SK-N-SH (cell line): ENCODE data around the gene PHF12. TPM values are rescaled to one million over a fixed set of nuclear protein-coding genes. Genes with fewer than 3 reads are reported as not detected.
A peak's percentile ranks its signal among the peaks of the same experiment; 100 is the strongest.

Experiments used
- CTCF ChIA-PET: fragments of 300-600, 350-600 bp; formaldehyde crosslinking; extraction: SDS; loops from one replicate; lab custom pipeline; 2021; lab: Yijun Ruan, JAX
- POLR2A ChIA-PET: fragments of 350-600 bp; sonication (Branson Sonifier 250); formaldehyde crosslinking; extraction: SDS; loops from one replicate; lab custom pipeline; 2020; ENCODE audit warnings: antibody characterized with exemption, inconsistent platforms; lab: Yijun Ruan, JAX
- DNase-seq: peaks from one replicate; pipeline ENCODE4 v3.0.0; 2012
- H2AFZ ChIP-seq: fragments of 200-600 bp; sonication (generic); 2 replicates; pipeline ENCODE4 v1.8.1; 2016; ENCODE audit warnings: antibody characterized with exemption, mild to moderate bottlenecking, low read depth
- H3F3A ChIP-seq: fragments of 200-600 bp; sonication (generic); replicated peaks from 2 replicates; pipeline ENCODE3; 2016; ENCODE audit warnings: antibody characterized with exemption, mild to moderate bottlenecking; ENCODE audit not compliant: insufficient read depth
- H3K27ac ChIP-seq, 2 experiments: fragments of 200-500 bp in 1 of 2; fragments of 200-600 bp in 1 of 2; sonication (Bioruptor generic) in 1 of 2; sonication (generic), shearing (Covaris generic) in 1 of 2; 2 replicates each; pipeline versions ENCODE4 v1.5.1 to v1.6.1; 2014 to 2016; ENCODE audit warnings: low read depth in 2 of 2, inconsistent platforms in 1 of 2, low read length in 1 of 2, mild to moderate bottlenecking in 1 of 2, mixed read lengths in 1 of 2
- H3K27me3 ChIP-seq: fragments of 200-600 bp; sonication (generic), shearing (Covaris generic); 2 replicates; pipeline ENCODE4 v1.6.1; 2016; ENCODE audit warnings: mixed run types; ENCODE audit not compliant: insufficient read depth
- H3K36me3 ChIP-seq, 2 experiments: fragments of 200-500 bp in 1 of 2; fragments of 200-600 bp in 1 of 2; sonication (Bioruptor generic) in 1 of 2; sonication (generic) in 1 of 2; replicated peaks in 1 of 2; 2 replicates each; pipeline versions ENCODE3 to v1.5.1; 2014 to 2016; ENCODE audit warnings: low read length in 1 of 2, mild to moderate bottlenecking in 1 of 2; ENCODE audit not compliant: insufficient read depth in 2 of 2, control insufficient read depth in 1 of 2
- H3K4me1 ChIP-seq, 2 experiments: fragments of 200-500 bp in 1 of 2; fragments of 200-600 bp in 1 of 2; sonication (Bioruptor generic) in 1 of 2; sonication (generic), shearing (Covaris generic) in 1 of 2; 2 replicates each; pipeline versions ENCODE4 v1.5.1 to v1.6.1; 2014 to 2016; ENCODE audit warnings: low read depth in 1 of 2, low read length in 1 of 2, mixed run types in 1 of 2; ENCODE audit not compliant: insufficient read depth in 2 of 2, control insufficient read depth in 1 of 2
- H3K4me2 ChIP-seq: fragments of 200-600 bp; sonication (generic), shearing (Covaris generic); 2 replicates; pipeline ENCODE4 v1.6.1; 2017; ENCODE audit warnings: mixed run types
- H3K4me3 ChIP-seq, 2 experiments: fragments of 200-500 bp in 1 of 2; fragments of 200-600 bp in 1 of 2; sonication (Bioruptor generic) in 1 of 2; sonication (generic), shearing (Covaris generic) in 1 of 2; 2 replicates each; pipeline versions ENCODE4 v1.5.1 to v1.8.1; 2014 to 2016; ENCODE audit warnings: low read depth in 2 of 2, inconsistent platforms in 1 of 2, low read length in 1 of 2, mild to moderate bottlenecking in 1 of 2, mixed read lengths in 1 of 2, moderate library complexity in 1 of 2
- H3K79me2 ChIP-seq: fragments of 200-600 bp; sonication (generic); 2 replicates; pipeline ENCODE4 v1.8.1; 2017; ENCODE audit warnings: mild to moderate bottlenecking; ENCODE audit not compliant: insufficient read depth
- H3K9ac ChIP-seq: fragments of 200-600 bp; sonication (generic); 2 replicates; pipeline ENCODE4 v1.6.1; 2017; ENCODE audit warnings: mixed run types
- H3K9me2 ChIP-seq: fragments of 200-600 bp; sonication (generic); 2 replicates; pipeline ENCODE4 v1.6.1; 2017; ENCODE audit warnings: mixed run types
- H3K9me3 ChIP-seq: fragments of 200-600 bp; sonication (generic); 2 replicates; pipeline ENCODE4 v1.6.1; 2017; ENCODE audit warnings: mixed run types, mild to moderate bottlenecking, moderate library complexity
- H4K20me1 ChIP-seq: fragments of 200-600 bp; sonication (generic); 2 replicates; pipeline ENCODE4 v1.6.1; 2017; ENCODE audit warnings: mild to moderate bottlenecking, mixed run types; ENCODE audit not compliant: insufficient read depth
- EP300 ChIP-seq, 2 experiments: IDR thresholded peaks; 2 replicates each; pipeline versions ENCODE4 v1.4.0 to v1.6.1; 2012; ENCODE audit warnings: borderline replicate concordance in 1 of 2, low read depth in 1 of 2, low read length in 1 of 2
- FOSL2 ChIP-seq: IDR thresholded peaks from 2 replicates; pipeline ENCODE4 v1.4.0; 2012; ENCODE audit warnings: low read depth, mild to moderate bottlenecking, moderate library complexity, borderline replicate concordance
- FOXJ3 ChIP-seq: sonication (generic); formaldehyde crosslinking; IDR thresholded peaks from 2 replicates; pipeline ENCODE4 v1.5.1; 2020; ENCODE audit warnings: mild to moderate bottlenecking, missing genetic modification reagents
- FOXM1 ChIP-seq: IDR thresholded peaks from 2 replicates; pipeline ENCODE4 v1.4.0; 2012; ENCODE audit warnings: low read depth, mild to moderate bottlenecking
- JUND ChIP-seq: IDR thresholded peaks from 2 replicates; pipeline ENCODE4 v1.4.0; 2012
- NFIC ChIP-seq: IDR thresholded peaks from 2 replicates; pipeline ENCODE4 v1.4.0; 2012; ENCODE audit warnings: borderline replicate concordance
- NRF1 ChIP-seq: IDR thresholded peaks from 2 replicates; pipeline ENCODE4 v1.6.1; 2012; ENCODE audit warnings: low read depth, mild to moderate bottlenecking, low read length
- POLR2AphosphoS5 ChIP-seq: IDR thresholded peaks from 2 replicates; pipeline ENCODE4 v1.6.1; 2012; ENCODE audit warnings: low read depth, low read length
- RAD21 ChIP-seq: IDR thresholded peaks from 2 replicates; pipeline ENCODE4 v1.6.1; 2012; ENCODE audit warnings: mild to moderate bottlenecking, low read length
- RXRA ChIP-seq: IDR thresholded peaks from 2 replicates; pipeline ENCODE4 v1.4.0; 2012; ENCODE audit warnings: low read depth, mild to moderate bottlenecking, borderline replicate concordance
- SIN3A ChIP-seq: IDR thresholded peaks from 2 replicates; pipeline ENCODE4 v1.6.1; 2012; ENCODE audit warnings: low read depth, mild to moderate bottlenecking, low read length, moderate library complexity, borderline replicate concordance
- SMC3 ChIP-seq: IDR thresholded peaks from 2 replicates; pipeline ENCODE4 v1.6.1; 2012; ENCODE audit warnings: low read depth, low read length, improper control_type of control experiment
- TAF1 ChIP-seq: IDR thresholded peaks from 2 replicates; pipeline ENCODE4 v1.6.1; 2012; ENCODE audit warnings: low read depth, mild to moderate bottlenecking, low read length, moderate library complexity, borderline replicate concordance
- WGBS: methylation state at CpG from one replicate; pipeline ENCODE4 v1.1.6; 2017; ENCODE audit warnings: low lambda C conversion rate; 5-methylcytosine and 5-hydroxymethylcytosine counted together
- polyA plus RNA-seq, 3 experiments: library from polyadenylated mRNA; depleted of rRNA; stranded (reverse); fragments of >200 nt; gene quantifications; 2 replicates each; pipeline ENCODE4 v1.2.3, GENCODE V29; 2012
- TF ChIP-seq, protein P1 (sequence below): fragments of 150-350 bp; IDR thresholded peaks from 2 replicates; pipeline ENCODE4 v1.6.1; 2016; ENCODE audit warnings: mild to moderate bottlenecking, low read depth, low read length
- TF ChIP-seq, protein P2 (sequence below): IDR thresholded peaks from 2 replicates; pipeline ENCODE4 v1.4.0; 2012; ENCODE audit warnings: low read depth, borderline replicate concordance
- TF ChIP-seq, protein P3 (sequence below): IDR thresholded peaks from 2 replicates; pipeline ENCODE4; 2012
- TF ChIP-seq, protein P4 (sequence below): IDR thresholded peaks from 2 replicates; pipeline ENCODE4 v1.4.0; 2012; ENCODE audit warnings: low read depth, borderline replicate concordance

PHF12 gene
- polyA plus RNA-seq, 1 of the 3 experiments (the other 2 are of a cell fraction) = 24.0 TPM

DNA sequence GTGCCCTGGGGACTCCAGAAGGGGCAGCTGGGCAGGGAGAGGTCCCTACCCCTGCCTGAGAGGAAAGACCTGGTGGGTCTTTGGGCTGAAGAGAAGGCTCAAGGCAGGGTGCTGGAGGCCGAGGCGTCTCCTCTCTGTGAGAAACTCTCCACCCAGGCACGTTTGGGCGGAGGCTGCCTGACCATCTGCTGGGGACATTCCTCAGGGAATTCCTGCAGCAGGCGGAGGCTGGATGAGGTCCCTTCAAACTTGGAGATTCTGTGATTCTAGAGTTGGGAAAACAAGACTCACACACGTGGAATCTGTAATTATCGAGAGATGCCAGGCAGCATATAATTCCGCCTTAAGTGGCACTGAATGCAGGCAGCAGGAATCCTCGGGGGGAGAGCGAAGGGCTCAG lies 21.1 kb upstream of the PHF12 start:
- Histone ChIP-seq H3K79me2 (no peaks in the 10 kb centered on the region), H3K4me2 (no peak overlapping the region), H3K27ac (peak overlapping the region in 1 of 2 experiments; percentile 92; a peak in 2 of 4 replicates), H3K36me3 (no peaks in the 10 kb centered on the region), H3K27me3 (no peaks in the 10 kb centered on the region; the same call in 1 of the 2 replicates), H3F3A (no peaks in the 10 kb centered on the region), H3K4me3 (no peak overlapping the region), H3K9ac (no peak overlapping the region), H3K9me2 (no peaks in the 10 kb centered on the region), H2AFZ (no peak overlapping the region), H4K20me1 (no peaks in the 10 kb centered on the region)
- POLR2A ChIA-PET = interaction anchor here (1.1 to 2.3 kb wide), 5 partner anchors 21 to 208 kb away, joined by 5 to 17 read pairs (median 7); partner anchors contain the start of genes MYO18A and PHF12
- CTCF ChIA-PET = interaction anchor here (1.1 to 10.2 kb wide), 16 partner anchors 8 to 160 kb away, joined by 3 to 341 read pairs (median 7); no protein-coding TSS in a partner anchor
- TF ChIP-seq POLR2AphosphoS5 = no peak
- no peak for TF ChIP-seq FOXJ3 (CRISPR knock-in tag)
- TF ChIP-seq RXRA = no peak
- TF ChIP-seq, protein P1, sequence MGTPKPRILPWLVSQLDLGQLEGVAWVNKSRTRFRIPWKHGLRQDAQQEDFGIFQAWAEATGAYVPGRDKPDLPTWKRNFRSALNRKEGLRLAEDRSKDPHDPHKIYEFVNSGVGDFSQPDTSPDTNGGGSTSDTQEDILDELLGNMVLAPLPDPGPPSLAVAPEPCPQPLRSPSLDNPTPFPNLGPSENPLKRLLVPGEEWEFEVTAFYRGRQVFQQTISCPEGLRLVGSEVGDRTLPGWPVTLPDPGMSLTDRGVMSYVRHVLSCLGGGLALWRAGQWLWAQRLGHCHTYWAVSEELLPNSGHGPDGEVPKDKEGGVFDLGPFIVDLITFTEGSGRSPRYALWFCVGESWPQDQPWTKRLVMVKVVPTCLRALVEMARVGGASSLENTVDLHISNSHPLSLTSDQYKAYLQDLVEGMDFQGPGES = no peak
- no peak for TF ChIP-seq FOSL2
- TF ChIP-seq RAD21 = no peak
- TF ChIP-seq, protein P2, sequence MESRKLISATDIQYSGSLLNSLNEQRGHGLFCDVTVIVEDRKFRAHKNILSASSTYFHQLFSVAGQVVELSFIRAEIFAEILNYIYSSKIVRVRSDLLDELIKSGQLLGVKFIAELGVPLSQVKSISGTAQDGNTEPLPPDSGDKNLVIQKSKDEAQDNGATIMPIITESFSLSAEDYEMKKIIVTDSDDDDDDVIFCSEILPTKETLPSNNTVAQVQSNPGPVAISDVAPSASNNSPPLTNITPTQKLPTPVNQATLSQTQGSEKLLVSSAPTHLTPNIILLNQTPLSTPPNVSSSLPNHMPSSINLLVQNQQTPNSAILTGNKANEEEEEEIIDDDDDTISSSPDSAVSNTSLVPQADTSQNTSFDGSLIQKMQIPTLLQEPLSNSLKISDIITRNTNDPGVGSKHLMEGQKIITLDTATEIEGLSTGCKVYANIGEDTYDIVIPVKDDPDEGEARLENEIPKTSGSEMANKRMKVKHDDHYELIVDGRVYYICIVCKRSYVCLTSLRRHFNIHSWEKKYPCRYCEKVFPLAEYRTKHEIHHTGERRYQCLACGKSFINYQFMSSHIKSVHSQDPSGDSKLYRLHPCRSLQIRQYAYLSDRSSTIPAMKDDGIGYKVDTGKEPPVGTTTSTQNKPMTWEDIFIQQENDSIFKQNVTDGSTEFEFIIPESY = no peak
- TF ChIP-seq, protein P3, sequence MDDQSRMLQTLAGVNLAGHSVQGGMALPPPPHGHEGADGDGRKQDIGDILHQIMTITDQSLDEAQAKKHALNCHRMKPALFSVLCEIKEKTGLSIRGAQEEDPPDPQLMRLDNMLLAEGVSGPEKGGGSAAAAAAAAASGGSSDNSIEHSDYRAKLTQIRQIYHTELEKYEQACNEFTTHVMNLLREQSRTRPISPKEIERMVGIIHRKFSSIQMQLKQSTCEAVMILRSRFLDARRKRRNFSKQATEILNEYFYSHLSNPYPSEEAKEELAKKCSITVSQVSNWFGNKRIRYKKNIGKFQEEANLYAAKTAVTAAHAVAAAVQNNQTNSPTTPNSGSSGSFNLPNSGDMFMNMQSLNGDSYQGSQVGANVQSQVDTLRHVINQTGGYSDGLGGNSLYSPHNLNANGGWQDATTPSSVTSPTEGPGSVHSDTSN = no peak
- TF ChIP-seq, protein P4, sequence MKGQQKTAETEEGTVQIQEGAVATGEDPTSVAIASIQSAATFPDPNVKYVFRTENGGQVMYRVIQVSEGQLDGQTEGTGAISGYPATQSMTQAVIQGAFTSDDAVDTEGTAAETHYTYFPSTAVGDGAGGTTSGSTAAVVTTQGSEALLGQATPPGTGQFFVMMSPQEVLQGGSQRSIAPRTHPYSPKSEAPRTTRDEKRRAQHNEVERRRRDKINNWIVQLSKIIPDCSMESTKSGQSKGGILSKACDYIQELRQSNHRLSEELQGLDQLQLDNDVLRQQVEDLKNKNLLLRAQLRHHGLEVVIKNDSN = no peak
- TF ChIP-seq NRF1 = no peak
- TF ChIP-seq SMC3 = no peak
- no peak for TF ChIP-seq TAF1
- TF ChIP-seq FOXM1 = no peak
- TF ChIP-seq JUND = no peak
- TF ChIP-seq NFIC = no peak
- TF ChIP-seq EP300 (IDR thresholded peaks at IDR 0.05; ENCODE audit: borderline replicate concordance in 1 of 2, low read depth in 1 of 2, low read length in 1 of 2) = no peak
- TF ChIP-seq SIN3A = no peak
- TF ChIP-seq, all 33 proteins: peak for 0
- WGBS = 73% methylated on average over 10 of the region's 10 CpGs
- DNase-seq = no peak
- no peaks in the 10 kb centered on the region for H3K9me3 ChIP-seq
- peaks cover 0 to 85% of the 10 kb centered on the region in 2 experiments; a peak in 3 of 4 replicates for H3K4me1 ChIP-seq
